Measurements from ENCODE around the gene PER3. TPM values are rescaled to one million over a fixed set of nuclear protein-coding genes. Genes with fewer than 3 reads are reported as not detected.

The PER3 gene
- total and polyA plus RNA-seq, 2 of the 8 experiments (the other 6 are each of a cell fraction or from before 2014, with no cell fraction given), result 8.3 to 9.3 TPM

DNA sequence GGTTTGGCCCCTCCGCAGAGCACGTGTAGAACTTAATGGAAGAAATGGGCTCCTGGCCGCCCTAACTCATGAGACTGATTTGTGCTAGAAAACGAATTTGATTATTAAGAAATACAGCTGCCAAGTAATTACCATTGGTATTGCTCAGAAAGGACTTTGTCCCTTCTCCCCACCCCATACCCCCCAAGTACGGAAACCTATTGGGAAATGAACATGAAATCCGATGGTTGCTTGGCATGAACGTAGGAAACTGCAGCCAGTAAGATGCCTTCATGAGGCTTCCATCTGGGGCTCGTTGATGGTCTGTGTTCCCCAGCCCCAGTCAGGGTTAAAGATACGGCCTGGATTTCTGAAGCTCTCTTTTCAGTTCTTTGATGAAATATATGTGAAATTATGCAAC is 21.4 kb downstream of the PER3 start:
- no peaks in the 10 kb centered on the region for H3K27me3 ChIP-seq (replicated peaks in 1 of 4; ENCODE audit: control insufficient read depth in 3 of 4, extremely low read depth in 1 of 4, insufficient read depth in 3 of 4, low read length in 3 of 4)
- no peak overlapping the region for H3K18ac ChIP-seq (ENCODE audit: extremely low read depth, low read length)
- H3K4me1 ChIP-seq (replicated peaks in 1 of 4; ENCODE audit: control insufficient read depth in 3 of 4, insufficient read depth in 4 of 4, low read length in 3 of 4), result no peaks in the 10 kb centered on the region
- CTCF ChIA-PET (ENCODE audit: partially characterized antibody), result interaction anchor here (1.0 to 1.3 kb wide), 2 partner anchors 118 to 135 kb away, joined by 3 read pairs; no protein-coding TSS in a partner anchor
- H2BK12ac ChIP-seq (ENCODE audit: low read depth, low read length), result no peak overlapping the region
- H2BK15ac ChIP-seq (ENCODE audit: low read length), result no peak overlapping the region
- H3K4me3 ChIP-seq (ENCODE audit: extremely low read depth in 1 of 4, insufficient read depth in 2 of 4, low read depth in 3 of 4, low read length in 4 of 4), result no peak overlapping the region
- H2BK120ac ChIP-seq (replicated peaks; ENCODE audit: low read depth, low read length), result no peak overlapping the region
- H3K14ac ChIP-seq (ENCODE audit: insufficient read length), result no peak overlapping the region
- POLR2A ChIA-PET (ENCODE audit: partially characterized antibody), result no interaction called here
- no peak overlapping the region for H3K9ac ChIP-seq (replicated peaks in 1 of 4; ENCODE audit: extremely low read depth in 1 of 4, low read depth in 3 of 4, low read length in 3 of 4)
- H3K4ac ChIP-seq (replicated peaks; ENCODE audit: insufficient read length, low read depth, low read length), result no peak overlapping the region
- WGBS, 2 experiments (ENCODE audit: extremely low coverage in 1 of 2, insufficient coverage in 1 of 2, insufficient read length in 1 of 2, insufficient replicate concordance in 2 of 2, low coverage in 1 of 2, low lambda C conversion rate in 2 of 2, missing lambda C conversion rate in 1 of 2), result 91% methylated on average over 9 of the region's 9 CpGs; no CpG with 5 or more reads in 1 of the 2 experiments
- H3K79me1 ChIP-seq (ENCODE audit: low read depth, low read length), result no peaks in the 10 kb centered on the region
- H4K91ac ChIP-seq (replicated peaks; ENCODE audit: insufficient read length, low read length), result no peak overlapping the region
- H4K20me1 ChIP-seq (replicated peaks in 1 of 2; ENCODE audit: control insufficient read depth in 1 of 2, insufficient read depth in 2 of 2, low read length in 2 of 2), result peaks cover 0 to 2% of the 10 kb centered on the region in 2 experiments
- no peak overlapping the region for H2AFZ ChIP-seq (ENCODE audit: low read length)
- no peak for DNase-seq (ENCODE audit: low read depth in 1 of 2, low spot score in 2 of 2)
- H3K27ac ChIP-seq (ENCODE audit: low read depth, low read length), result no peak overlapping the region
- H3K23ac ChIP-seq (ENCODE audit: insufficient read length), result no peak overlapping the region
- H2AK5ac ChIP-seq (ENCODE audit: low read depth, low read length), result no peak overlapping the region
- no peaks in the 10 kb centered on the region for H3K23me2 ChIP-seq (ENCODE audit: low read depth, low read length)
- no peak overlapping the region for H4K8ac ChIP-seq (ENCODE audit: extremely low read depth, insufficient read depth, low read length)
- H3K36me3 ChIP-seq (ENCODE audit: control insufficient read depth in 2 of 4, insufficient read depth in 4 of 4, low read length in 3 of 4), result peaks cover 0 to 35% (median 5%) of the 10 kb centered on the region in 4 experiments; a peak in 3 of 8 replicates
- H3K9me3 ChIP-seq (ENCODE audit: insufficient read depth in 2 of 2, low read depth in 1 of 2, low read length in 1 of 2), result no peaks in the 10 kb centered on the region
- no peak overlapping the region for H3K4me2 ChIP-seq (ENCODE audit: insufficient read depth in 1 of 2, low read depth in 2 of 2, low read length in 2 of 2)
- H2BK20ac ChIP-seq (ENCODE audit: low read length), result no peak overlapping the region
- FAIRE-seq, result no peak
- no peak for TF ChIP-seq RAD21 (IDR thresholded peaks at IDR 0.05 in 1 of 2, conservative IDR thresholded peaks at IDR 0.05 in 1 of 2; ENCODE audit: low read depth in 2 of 2, low read length in 2 of 2)
- no peak for TF ChIP-seq SIN3A (conservative IDR thresholded peaks at IDR 0.05 in 1 of 2, IDR thresholded peaks at IDR 0.05 in 1 of 2; ENCODE audit: low read depth in 1 of 2, low read length in 2 of 2)
- no peak overlapping the region for H2BK5ac ChIP-seq (ENCODE audit: low read depth, low read length)
- H3K79me2 ChIP-seq (ENCODE audit: control insufficient read depth in 1 of 2, insufficient read depth in 2 of 2, low read length in 2 of 2), result no peaks in the 10 kb centered on the region
- H4K5ac ChIP-seq (ENCODE audit: insufficient read length, low read depth, low read length), result no peak overlapping the region
- H3K56ac ChIP-seq (replicated peaks; ENCODE audit: insufficient read length, low read depth, low read length), result no peak overlapping the region

Data from H1 (cell line).